ENCODE measurements around the gene IMPDH1.
A peak's percentile ranks its signal among the peaks of the same experiment; 100 is the strongest.

- TF ChIP-seq, protein P1, sequence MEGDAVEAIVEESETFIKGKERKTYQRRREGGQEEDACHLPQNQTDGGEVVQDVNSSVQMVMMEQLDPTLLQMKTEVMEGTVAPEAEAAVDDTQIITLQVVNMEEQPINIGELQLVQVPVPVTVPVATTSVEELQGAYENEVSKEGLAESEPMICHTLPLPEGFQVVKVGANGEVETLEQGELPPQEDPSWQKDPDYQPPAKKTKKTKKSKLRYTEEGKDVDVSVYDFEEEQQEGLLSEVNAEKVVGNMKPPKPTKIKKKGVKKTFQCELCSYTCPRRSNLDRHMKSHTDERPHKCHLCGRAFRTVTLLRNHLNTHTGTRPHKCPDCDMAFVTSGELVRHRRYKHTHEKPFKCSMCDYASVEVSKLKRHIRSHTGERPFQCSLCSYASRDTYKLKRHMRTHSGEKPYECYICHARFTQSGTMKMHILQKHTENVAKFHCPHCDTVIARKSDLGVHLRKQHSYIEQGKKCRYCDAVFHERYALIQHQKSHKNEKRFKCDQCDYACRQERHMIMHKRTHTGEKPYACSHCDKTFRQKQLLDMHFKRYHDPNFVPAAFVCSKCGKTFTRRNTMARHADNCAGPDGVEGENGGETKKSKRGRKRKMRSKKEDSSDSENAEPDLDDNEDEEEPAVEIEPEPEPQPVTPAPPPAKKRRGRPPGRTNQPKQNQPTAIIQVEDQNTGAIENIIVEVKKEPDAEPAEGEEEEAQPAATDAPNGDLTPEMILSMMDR (conservative IDR thresholded peaks at IDR 0.05): peak; percentile 91
- TF ChIP-seq EZH2 (IDR thresholded peaks at IDR 0.05; ENCODE audit: low read depth): no peak
Observed at GRCh38 chr7:128427289-128427891, 17.6 kb upstream of the IMPDH1 start.

All from PC-9 (cell line).